ENCODE measurements around the gene NUAK1. TPM values are rescaled to one million over a fixed set of nuclear protein-coding genes. Genes with fewer than 3 reads are reported as not detected.

NUAK1 gene
- total RNA-seq, 4 donors from 2014 or later: 0.75 to 14.7 (median 3.5) TPM

- WGBS, 2 donors (ENCODE audit: low coverage in 1 of 2): 83 to 85% methylated on average over 4 of the region's 4 CpGs
- Histone ChIP-seq H3K4me3 (no peak overlapping the region), H3K9me3 (no peaks in the 10 kb centered on the region), H3K27ac (no peak overlapping the region), H3K36me3 (no peaks in the 10 kb centered on the region), H3K27me3 (no peaks in the 10 kb centered on the region), H3K4me1 (no peaks in the 10 kb centered on the region)
- no peak for DNase-seq
- in situ Hi-C loops (cut with MboI; ENCODE audit: low pct_ligation_motif_present in 1 of 4, low pct_unique_long_range_greater_than_20kb in 1 of 4, low sequenced_read_pairs in 3 of 4): no loop called here
- intact Hi-C loops (cut with DNase I; ENCODE audit: low total_unique reads): no loop called here
- TF ChIP-seq EP300 (IDR thresholded peaks at IDR 0.05; ENCODE audit: low read depth) (no peak), POLR2A (IDR thresholded peaks at IDR 0.05) (no peak), POLR2AphosphoS5 (IDR thresholded peaks at IDR 0.05) (no peak), CTCF (IDR thresholded peaks at IDR 0.05) (no peak)
Observed at GRCh38 chr12:106031761-106032622, 106.8 kb downstream of the NUAK1 start.

GRCh38 chr12:106030210-106031071 is 108.3 kb downstream of the NUAK1 start:
- intact Hi-C loops (cut with DNase I; ENCODE audit: low total_unique reads): no loop called here
- Histone ChIP-seq H3K27me3 (no peaks in the 10 kb centered on the region), H3K36me3 (no peaks in the 10 kb centered on the region), H3K27ac (no peak overlapping the region), H3K4me1 (no peaks in the 10 kb centered on the region), H3K9me3 (no peaks in the 10 kb centered on the region), H3K4me3 (no peak overlapping the region)
- DNase-seq: no peak
- 47 to 50% methylated on average over 5 to 12 of the region's 12 CpGs for whole genome bisulfite sequencing, 2 donors (ENCODE audit: low coverage in 1 of 2)
- no peak for TF ChIP-seq POLR2AphosphoS5 (IDR thresholded peaks at IDR 0.05)
- TF ChIP-seq EP300 (IDR thresholded peaks at IDR 0.05; ENCODE audit: low read depth): no peak
- no peak for TF ChIP-seq CTCF (IDR thresholded peaks at IDR 0.05)
- TF ChIP-seq POLR2A (IDR thresholded peaks at IDR 0.05): no peak
- in situ Hi-C loops (cut with MboI; ENCODE audit: low pct_ligation_motif_present in 1 of 4, low pct_unique_long_range_greater_than_20kb in 1 of 4, low sequenced_read_pairs in 3 of 4): no loop called here

- intact Hi-C loops (cut with DNase I; ENCODE audit: low total_unique reads): no loop called here
- H3K9me3 ChIP-seq: no peaks in the 10 kb centered on the region
- no peaks in the 10 kb centered on the region for H3K27me3 ChIP-seq
- in situ Hi-C loops (cut with MboI; ENCODE audit: low pct_ligation_motif_present in 1 of 4, low pct_unique_long_range_greater_than_20kb in 1 of 4, low sequenced_read_pairs in 3 of 4): no loop called here
- 83 to 85% methylated on average over 1 of the region's 1 CpG for WGBS, 2 donors (ENCODE audit: low coverage in 1 of 2)
- no peak overlapping the region for H3K4me3 ChIP-seq
- TF ChIP-seq POLR2A (IDR thresholded peaks at IDR 0.05): no peak
- TF ChIP-seq CTCF (IDR thresholded peaks at IDR 0.05): no peak
- TF ChIP-seq EP300 (IDR thresholded peaks at IDR 0.05; ENCODE audit: low read depth): no peak
- TF ChIP-seq POLR2AphosphoS5 (IDR thresholded peaks at IDR 0.05): no peak
- no peak for DNase-seq
- H3K27ac ChIP-seq: no peak overlapping the region
- H3K4me1 ChIP-seq: no peaks in the 10 kb centered on the region
- no peaks in the 10 kb centered on the region for H3K36me3 ChIP-seq
Observed at GRCh38 chr12:106029532-106029931, 109.2 kb downstream of the NUAK1 start.

- DNase-seq: no peak
- Histone ChIP-seq H3K4me1 (no peaks in the 10 kb centered on the region), H3K27me3 (no peaks in the 10 kb centered on the region), H3K36me3 (no peaks in the 10 kb centered on the region), H3K9me3 (no peaks in the 10 kb centered on the region), H3K4me3 (no peak overlapping the region), H3K27ac (no peak overlapping the region)
- WGBS, 2 donors (ENCODE audit: low coverage in 1 of 2): 82 to 86% methylated on average over 3 to 6 of the region's 6 CpGs
- TF ChIP-seq POLR2AphosphoS5 (IDR thresholded peaks at IDR 0.05) (no peak), EP300 (IDR thresholded peaks at IDR 0.05; ENCODE audit: low read depth) (no peak), CTCF (IDR thresholded peaks at IDR 0.05) (no peak), POLR2A (IDR thresholded peaks at IDR 0.05) (no peak)
- intact Hi-C loops (cut with DNase I; ENCODE audit: low total_unique reads): no loop called here
- in situ Hi-C loops (cut with MboI; ENCODE audit: low pct_ligation_motif_present in 1 of 4, low pct_unique_long_range_greater_than_20kb in 1 of 4, low sequenced_read_pairs in 3 of 4): no loop called here
Observed at GRCh38 chr12:106027911-106028310, 110.8 kb downstream of the NUAK1 start.
